DMS79 treated with DMSO at 0.1 percent for 48 hours (cell line): Measurements from ENCODE around the gene SORCS2.

ENCODE experiments used
- DNase-seq: peaks from one replicate; lab custom pipeline; 2025; lab: John Stamatoyannopoulos, UW

SORCS2 gene

DNA sequence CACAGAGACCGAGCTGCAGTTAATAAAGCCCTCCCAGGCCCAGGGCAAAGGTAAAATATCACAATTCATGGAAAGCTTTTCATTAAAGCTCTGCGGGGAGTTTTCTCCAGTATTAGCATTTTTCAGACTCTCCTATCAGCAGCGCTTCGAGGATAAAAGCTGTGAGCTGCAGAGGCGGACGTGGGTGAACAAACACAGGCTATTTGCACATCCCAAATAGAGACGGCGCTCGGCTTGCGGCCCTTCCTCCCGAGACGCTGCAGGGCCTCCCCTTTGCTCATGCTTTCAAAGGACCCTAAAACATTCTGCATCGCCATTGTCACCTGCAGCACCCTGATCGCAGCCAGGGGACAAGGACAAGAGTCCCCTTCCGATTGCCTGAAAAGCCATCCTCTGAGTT is 97.3 kb downstream of the SORCS2 start:
- DNase-seq, result no peak

DNA sequence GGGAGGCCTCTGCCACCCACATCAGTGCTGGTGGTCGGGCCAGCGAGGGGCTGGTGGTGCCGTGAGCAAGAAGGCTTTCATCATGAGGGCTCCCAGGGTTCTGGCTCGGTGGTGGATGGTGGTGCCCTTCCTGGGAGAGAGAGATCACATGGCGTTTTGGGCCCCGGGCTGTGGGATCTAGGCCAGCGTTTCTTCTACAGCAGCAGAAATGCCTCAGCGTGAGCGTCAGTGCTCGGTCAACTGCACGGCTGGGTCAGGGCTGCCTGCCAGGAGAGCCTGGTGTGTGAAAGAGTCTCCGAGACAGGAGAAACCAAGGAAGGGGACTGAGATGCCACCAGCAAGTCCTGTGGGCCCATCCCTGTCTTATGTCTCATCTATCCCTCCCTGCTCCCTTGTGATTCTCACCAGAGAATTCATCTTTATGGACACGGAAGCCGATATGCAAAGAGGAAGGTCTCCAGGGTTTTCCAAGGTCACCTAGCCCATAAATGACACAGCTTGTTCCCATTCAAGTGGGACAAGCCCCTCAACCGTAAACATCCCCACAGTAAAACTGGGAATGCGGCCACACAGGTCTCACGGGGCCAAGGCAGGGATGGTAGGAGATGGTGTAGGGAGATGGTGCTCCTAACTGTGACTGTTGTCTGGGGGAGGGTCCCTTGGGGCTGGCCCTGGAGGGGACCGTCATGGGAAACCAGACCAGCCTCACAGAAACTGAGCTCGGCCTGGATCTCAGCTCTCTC is 99.2 kb downstream of the SORCS2 start:
- no peak for DNase-seq

GRCh38 chr4:7293703-7294102 is 101.4 kb downstream of the SORCS2 start:
- no peak for DNase-seq

GRCh38 chr4:7294176-7294756 is 101.9 kb downstream of the SORCS2 start:
- DNase-seq, result no peak

- no peak for DNase-seq
Measured at GRCh38 chr4:7295197-7295910, 103.0 kb downstream of the SORCS2 start.

DNA sequence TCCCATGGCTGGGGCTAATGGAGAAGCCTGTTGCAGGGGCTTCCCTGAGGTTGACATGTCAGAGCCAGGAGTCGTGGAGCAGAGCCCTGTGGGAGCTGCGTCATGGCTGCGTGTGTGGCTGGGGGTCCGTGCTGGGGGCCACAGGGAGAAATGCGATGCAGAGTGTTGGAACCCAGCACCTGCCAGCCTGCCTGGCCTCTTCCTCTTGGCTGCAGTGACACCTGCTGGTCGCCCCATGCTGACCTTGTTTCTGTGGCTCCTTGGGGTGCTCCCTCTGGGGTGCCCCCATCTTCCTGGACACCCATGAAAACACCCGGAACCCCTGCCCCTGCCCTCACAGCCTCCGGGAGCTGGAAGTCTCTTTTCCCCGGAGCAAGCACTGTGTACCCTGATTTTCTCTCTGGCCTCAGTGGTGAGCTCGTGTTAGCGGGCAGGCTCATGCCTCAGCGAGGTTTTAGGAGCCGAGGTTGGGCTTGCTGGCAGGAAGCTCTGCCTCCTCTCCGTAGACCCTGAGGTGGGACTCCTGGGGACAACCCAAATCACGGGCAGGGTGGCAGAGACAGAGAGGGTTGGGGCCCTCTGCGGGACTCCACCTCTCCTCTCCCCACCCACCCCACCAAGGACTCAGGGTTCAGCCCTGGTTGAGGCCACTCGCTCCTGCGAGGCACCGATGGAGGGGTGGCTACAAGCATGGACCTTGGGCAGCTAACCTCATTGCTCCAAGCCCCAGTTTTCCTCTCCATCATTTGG is 103.7 kb downstream of the SORCS2 start:
- no peak for DNase-seq

DNA sequence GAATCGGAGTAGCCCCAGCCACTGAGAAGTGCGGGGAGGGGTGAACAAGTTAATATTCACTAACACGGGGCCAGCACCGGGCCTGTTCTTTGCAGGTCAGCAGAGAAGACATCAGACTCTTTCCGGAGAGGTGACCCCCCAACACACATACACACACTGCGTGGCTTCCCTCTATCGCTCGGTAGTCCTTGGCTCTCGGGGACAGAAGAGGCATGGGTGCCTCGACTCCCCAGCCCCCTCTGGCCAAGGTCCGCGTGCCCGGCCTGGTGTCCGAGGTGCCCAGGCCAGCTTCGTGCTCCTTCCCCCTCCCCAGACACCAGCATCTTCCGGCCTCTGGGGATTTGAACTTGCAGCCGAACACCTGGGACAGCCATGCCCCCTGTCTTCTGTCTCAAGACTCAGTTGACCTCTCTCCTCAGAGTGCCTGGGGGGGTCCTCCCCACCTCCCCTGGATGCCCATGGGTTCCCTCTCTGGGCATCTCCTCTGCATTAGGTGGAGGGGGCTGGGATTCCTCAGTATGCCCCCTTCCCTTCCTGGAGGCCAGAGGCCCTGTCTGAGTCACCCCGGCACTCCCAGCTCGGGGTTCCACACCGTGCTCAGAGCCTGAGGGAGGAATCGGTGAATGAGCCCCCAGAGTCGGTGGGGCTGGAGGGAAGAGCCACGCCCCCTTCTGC is 104.5 kb downstream of the SORCS2 start:
- no peak for DNase-seq

DNA sequence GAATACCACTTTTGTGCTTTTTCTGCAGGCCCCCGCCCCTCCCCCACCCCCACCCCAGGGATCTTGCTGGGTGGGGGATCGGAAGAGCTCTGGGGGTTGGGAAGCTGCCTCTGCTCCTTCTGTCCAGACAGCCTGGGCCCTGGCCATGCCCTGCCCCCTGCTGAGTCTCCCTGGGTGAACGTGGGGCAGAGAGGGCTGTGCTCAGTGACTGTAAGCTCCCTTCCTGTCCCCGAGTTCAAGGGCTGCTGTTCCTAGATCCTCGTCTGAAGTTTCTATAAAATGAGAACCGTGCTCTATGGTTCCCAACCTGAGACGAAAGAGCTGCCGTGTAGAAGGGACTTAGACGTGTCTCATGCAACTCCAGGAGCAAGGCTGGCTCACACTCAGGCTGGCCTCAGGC is 105.0 kb downstream of the SORCS2 start:
- DNase-seq, result no peak

DNA sequence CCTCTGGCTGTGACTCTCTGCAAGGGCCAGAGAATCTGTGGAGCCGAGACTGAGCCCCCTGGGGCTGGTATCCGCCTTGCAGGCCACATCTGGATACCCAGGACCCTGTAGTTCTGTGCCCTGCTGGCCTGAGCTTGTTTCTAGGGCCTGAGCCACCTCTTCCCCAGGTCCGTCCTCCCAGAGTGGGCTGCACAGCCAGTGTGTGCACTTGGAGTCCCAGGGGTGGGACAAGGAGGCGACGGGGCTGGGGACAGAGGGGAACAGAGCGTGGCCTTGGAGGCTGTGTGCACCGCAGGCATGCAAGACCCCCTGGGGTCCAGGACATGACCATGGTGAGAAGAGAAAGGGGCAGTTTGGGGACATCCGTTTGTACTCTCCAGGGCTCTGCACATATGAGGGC is 105.5 kb downstream of the SORCS2 start:
- DNase-seq, result no peak

DNA sequence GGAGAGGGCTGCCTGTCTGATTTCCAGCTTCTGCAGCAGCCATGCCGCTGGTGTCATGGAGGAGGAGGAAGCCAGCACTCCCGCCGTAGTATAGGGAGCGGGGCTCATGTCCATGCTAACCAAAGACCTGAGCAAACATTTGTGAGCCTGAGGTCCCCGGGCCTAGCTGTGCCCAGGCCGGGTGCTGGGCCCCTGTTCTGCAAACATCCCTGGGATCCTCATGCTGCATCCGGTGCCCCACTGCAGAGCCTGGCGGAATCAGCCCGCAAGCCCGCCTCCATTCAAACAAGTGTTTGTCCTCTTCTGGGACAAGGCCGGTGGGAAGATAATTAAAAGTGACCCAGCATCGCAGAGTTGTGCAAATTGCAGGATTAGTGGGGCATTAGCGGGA is 106.3 kb downstream of the SORCS2 start:
- no peak for DNase-seq

- no peak for DNase-seq
Measured at GRCh38 chr4:7299010-7299907, 106.9 kb downstream of the SORCS2 start.

- DNase-seq, result no peak
Measured at GRCh38 chr4:7299908-7300710, 107.8 kb downstream of the SORCS2 start.

- DNase-seq, result no peak
Measured at GRCh38 chr4:7300711-7301095, 108.4 kb downstream of the SORCS2 start.

- DNase-seq, result no peak
Measured at GRCh38 chr4:7301126-7301785, 108.9 kb downstream of the SORCS2 start.

DNA sequence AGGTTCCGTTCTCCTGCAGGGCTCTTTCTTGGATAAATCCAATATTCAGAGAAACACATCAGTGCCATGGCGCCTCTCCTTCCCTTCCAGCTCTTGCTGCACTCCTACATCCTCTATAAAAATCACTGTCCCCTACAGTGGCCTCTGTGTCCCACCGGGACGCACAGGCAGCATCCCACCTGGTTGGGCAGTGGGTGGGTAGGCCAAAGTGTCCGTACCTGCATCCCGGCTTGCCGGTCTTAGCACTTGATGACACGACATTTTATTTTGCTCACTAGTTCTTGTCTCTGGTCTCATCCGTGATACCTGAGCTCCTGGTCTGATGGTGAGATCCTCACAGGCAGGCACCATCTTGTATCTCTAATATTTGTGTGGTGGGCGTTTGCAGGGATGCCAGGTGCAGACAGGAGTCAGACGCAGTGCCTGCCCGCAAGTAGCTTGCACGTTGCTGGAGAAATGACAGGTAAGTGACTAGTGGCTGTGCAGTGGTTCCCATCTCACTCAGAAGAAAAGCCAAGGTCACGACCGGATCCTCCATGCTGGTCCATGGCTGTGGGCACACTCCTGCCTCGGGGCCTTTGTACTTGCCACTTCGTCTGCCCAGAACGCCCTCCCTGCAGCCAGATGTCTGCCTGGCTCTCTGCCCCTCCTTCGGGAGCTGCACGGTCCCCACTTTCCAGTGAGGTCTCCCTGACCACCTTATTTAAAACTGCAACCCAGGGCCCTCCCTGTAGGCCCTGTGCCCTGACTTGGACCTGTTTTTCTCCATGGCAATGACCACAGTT is 109.7 kb downstream of the SORCS2 start:
- DNase-seq, result no peak

- no peak for DNase-seq
Measured at GRCh38 chr4:7302781-7303404, 110.6 kb downstream of the SORCS2 start.

DNA sequence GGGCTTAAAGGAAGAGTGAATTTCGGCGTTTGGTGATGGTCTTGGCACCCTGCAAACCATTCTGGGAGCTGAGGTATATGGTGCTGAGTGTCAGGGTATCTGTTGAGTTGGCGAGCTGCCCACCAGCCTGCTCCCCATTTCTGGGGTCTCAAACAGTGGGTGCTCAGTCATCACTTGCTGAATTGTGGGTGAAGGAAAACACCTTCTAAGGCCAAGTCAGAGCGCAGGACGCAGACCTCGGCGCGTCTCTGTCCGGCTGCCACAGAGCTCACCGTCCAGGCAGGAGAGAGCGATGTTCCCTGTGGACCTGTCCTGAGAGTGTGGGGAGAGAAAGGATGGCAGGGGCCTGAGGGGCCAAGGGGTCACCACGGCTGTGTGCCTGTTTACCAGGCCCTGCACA is 111.2 kb downstream of the SORCS2 start:
- DNase-seq, result no peak

GRCh38 chr4:7304436-7304835 is 112.1 kb downstream of the SORCS2 start:
- no peak for DNase-seq
